ENCODE measurements around the gene POLA1.

The POLA1 gene

DNA sequence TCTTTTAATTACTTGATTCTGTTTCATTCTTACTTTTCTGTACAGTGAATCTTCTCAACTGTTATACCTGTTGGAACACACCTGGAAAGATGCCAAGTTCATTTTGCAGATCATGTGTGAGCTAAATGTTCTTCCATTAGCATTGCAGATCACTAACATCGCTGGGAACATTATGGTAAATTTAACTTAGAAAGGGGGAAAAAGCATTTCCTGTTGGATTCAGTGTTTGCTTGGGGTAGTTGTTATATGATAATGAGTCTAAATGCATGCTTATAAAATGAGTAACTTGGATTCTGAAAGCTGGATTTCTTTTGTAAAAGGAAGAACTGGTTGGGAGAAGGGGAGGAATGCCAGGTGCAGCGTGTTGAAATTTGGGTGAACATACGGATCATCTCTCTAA, 47.6 kb downstream of the POLA1 start:
- no peaks in the 10 kb centered on the region for H3K4me1 Mint-ChIP-seq
- no peak for ATAC-seq
- no peaks in the 10 kb centered on the region for H3K27me3 Mint-ChIP-seq
- no peak overlapping the region for H3K27ac Mint-ChIP-seq
- no peaks in the 10 kb centered on the region for H3K9me3 Mint-ChIP-seq
- H3K4me3 Mint-ChIP-seq, result no peak overlapping the region
- DNase-seq, result no peak
- H3K36me3 Mint-ChIP-seq (ENCODE audit: low read depth), result peaks cover 21% of the 10 kb centered on the region

DNA sequence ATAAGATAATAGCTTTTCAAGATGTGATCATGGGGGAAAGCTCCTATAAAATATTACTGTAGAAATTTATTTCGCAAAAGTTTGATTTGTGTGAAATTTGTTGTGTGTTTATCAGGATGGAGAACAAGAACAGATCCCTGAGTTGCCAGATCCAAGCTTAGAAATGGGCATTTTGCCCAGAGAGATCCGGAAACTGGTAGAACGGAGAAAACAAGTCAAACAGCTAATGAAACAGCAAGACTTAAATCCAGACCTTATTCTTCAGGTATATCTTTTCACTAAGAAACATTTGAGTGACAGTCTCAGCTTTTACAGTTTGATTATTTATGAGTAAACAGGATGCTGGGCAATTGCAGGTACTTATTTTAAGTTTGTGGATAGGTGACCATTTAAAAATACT, 54.5 kb downstream of the POLA1 start:
- ATAC-seq (no peak), DNase-seq (no peak)
- Mint-ChIP-seq H3K4me1 (no peaks in the 10 kb centered on the region), H3K36me3 (ENCODE audit: low read depth) (peaks cover 19% of the 10 kb centered on the region), H3K27me3 (no peaks in the 10 kb centered on the region), H3K4me3 (no peak overlapping the region), H3K27ac (no peak overlapping the region), H3K9me3 (no peaks in the 10 kb centered on the region)

DNA sequence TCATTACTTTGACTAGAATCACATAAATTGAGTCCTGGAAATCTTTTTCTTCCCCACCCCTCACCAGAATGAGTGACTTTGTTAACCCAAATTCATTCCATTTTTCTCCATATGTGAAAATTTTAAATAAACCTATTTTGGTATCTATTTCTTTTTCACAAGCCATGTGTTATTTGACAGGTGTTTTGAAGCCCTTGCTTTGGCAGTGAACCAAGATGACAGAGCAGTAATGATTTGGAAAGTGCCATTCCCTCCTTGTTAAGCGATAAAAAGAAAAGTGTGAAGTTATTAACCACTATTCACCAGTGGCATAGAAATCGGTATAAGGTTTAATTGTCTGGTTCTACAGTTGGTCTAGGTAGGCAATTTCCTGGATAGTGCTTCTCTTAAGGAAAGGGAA, 66.1 kb downstream of the POLA1 start:
- no peaks in the 10 kb centered on the region for H3K27me3 Mint-ChIP-seq
- H3K4me1 Mint-ChIP-seq, result no peaks in the 10 kb centered on the region
- ATAC-seq (no peak), DNase-seq (no peak)
- no peak overlapping the region for H3K4me3 Mint-ChIP-seq
- no peaks in the 10 kb centered on the region for H3K9me3 Mint-ChIP-seq
- peaks cover 52% of the 10 kb centered on the region for H3K36me3 Mint-ChIP-seq (ENCODE audit: low read depth)
- H3K27ac Mint-ChIP-seq, result no peak overlapping the region

DNA sequence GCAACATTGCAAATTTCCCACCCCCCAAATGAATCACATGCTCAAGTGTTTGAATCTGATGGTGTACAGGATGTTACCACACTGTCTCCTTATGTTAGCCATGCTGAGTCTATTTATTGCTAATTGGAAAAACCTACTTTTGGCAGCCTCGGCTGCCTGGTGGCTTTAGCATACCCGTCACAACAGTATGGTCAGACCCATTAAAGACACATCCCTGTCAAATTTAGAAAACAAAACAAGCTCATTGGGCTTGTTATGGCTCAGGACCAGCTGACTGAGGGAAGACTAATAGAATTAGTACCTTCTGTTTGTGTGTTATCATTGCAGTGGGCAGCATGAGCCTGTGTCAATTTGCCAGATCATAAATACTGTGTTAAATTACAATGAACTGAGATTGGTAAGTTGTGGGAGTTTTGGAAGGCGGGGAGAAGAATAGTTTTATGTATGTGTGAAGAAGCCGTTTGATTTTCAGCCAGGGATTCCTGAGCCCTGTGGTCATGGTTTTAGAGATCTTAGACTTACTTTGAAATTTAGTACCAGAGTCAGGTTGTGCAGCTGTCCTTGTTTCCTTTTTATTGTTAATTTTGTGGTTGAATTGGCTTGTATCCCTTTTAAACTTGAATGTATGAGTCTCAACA, 66.8 kb downstream of the POLA1 start:
- Mint-ChIP-seq H3K9me3 (no peaks in the 10 kb centered on the region), H3K4me1 (no peaks in the 10 kb centered on the region), H3K36me3 (ENCODE audit: low read depth) (peaks cover 51% of the 10 kb centered on the region), H3K27me3 (no peaks in the 10 kb centered on the region), H3K4me3 (no peak overlapping the region), H3K27ac (no peak overlapping the region)
- DNase-seq (no peak), ATAC-seq (no peak)

DNA sequence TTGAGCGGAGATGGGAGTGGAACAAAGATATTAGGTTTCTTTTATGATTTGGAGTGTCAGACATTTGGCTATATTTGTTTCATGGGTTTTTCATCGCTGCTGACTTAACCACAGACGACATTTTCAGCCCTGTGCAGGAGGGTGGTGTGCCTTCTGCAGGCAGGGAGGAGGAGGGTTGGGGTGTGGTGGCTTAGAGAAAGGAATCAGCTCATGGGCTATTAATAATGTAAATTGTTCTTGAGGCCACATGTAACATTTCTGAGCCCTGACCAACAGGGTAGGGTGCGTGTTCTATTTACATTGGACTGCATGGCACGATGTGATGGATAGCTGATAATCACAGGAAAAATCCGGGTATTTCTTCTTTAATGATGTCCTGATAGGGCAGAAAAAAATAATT, 67.6 kb downstream of the POLA1 start:
- ATAC-seq (no peak), DNase-seq (no peak)
- Mint-ChIP-seq H3K4me1 (no peaks in the 10 kb centered on the region), H3K36me3 (ENCODE audit: low read depth) (peaks cover 56% of the 10 kb centered on the region), H3K27me3 (no peaks in the 10 kb centered on the region), H3K27ac (no peak overlapping the region), H3K4me3 (no peak overlapping the region), H3K9me3 (no peaks in the 10 kb centered on the region)

DNA sequence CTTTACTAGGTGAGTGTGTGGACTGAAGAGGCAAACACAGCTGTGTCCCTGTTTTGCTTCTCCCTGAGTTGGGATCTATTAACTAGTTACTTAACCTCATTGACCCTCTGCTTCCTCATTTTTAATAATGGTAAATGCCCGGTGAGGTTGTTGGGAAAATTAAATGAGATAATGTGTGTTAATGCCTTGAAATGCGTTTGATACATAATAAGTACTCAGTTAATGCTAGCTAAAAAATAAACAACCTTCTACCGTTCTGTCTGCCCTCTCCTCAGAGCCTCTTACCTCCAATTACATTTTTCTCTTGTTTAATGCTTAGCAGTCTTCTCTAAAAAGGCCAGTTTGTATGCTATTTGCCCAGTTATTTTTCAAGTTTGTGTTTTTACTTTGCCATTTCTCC, 70.3 kb downstream of the POLA1 start:
- Mint-ChIP-seq H3K4me3 (no peak overlapping the region), H3K9me3 (no peaks in the 10 kb centered on the region), H3K27ac (no peak overlapping the region), H3K36me3 (ENCODE audit: low read depth) (peaks cover 67% of the 10 kb centered on the region), H3K27me3 (no peaks in the 10 kb centered on the region), H3K4me1 (no peaks in the 10 kb centered on the region)
- DNase-seq, result no peak
- ATAC-seq, result no peak

DNA sequence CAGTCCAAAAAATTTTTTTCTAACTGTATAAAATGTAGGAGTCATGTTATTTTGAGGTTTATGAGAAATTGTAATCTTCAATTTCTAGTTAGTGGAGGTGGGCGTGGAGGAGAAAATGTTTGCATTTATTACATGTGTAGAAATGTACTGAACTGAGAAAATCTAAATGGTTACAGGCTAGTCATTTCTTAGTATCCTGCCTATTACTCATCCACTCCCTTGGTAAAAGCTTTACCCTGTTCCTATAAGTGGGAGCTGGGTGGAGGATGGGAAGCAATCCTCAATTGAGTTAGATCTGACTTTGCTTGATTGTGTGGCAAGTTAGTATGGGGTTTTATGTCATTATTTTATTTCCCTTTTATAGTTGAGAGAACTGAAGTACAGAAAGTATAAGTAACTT, 73.8 kb downstream of the POLA1 start:
- Mint-ChIP-seq H3K9me3 (no peaks in the 10 kb centered on the region), H3K4me1 (no peaks in the 10 kb centered on the region), H3K36me3 (ENCODE audit: low read depth) (peaks cover 56% of the 10 kb centered on the region), H3K4me3 (no peak overlapping the region), H3K27me3 (no peaks in the 10 kb centered on the region), H3K27ac (no peak overlapping the region)
- ATAC-seq (no peak), DNase-seq (no peak)

DNA sequence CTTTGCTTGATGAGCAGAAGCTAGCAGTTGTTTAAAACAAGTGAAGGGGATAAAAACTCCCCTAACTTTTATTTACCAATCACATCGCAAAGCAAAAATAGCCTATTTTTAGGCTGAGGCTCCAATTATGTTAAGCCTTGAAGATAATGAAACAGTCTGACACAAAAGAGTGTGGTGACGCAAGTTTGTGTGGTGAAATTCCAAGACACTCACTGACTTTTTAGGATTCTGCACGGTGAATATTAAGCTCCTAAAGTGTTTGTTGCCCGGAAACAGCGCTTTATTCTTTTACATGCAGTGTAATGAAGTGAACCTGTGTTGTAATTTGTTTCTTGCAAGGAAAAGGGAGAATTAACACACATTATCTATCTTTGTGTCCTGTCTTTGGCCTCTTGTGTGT, 74.8 kb downstream of the POLA1 start:
- no peak for ATAC-seq
- Mint-ChIP-seq H3K27ac (no peak overlapping the region), H3K4me1 (no peaks in the 10 kb centered on the region), H3K4me3 (no peak overlapping the region), H3K27me3 (no peaks in the 10 kb centered on the region), H3K9me3 (no peaks in the 10 kb centered on the region), H3K36me3 (ENCODE audit: low read depth) (peaks cover 49% of the 10 kb centered on the region)
- no peak for DNase-seq

DNA sequence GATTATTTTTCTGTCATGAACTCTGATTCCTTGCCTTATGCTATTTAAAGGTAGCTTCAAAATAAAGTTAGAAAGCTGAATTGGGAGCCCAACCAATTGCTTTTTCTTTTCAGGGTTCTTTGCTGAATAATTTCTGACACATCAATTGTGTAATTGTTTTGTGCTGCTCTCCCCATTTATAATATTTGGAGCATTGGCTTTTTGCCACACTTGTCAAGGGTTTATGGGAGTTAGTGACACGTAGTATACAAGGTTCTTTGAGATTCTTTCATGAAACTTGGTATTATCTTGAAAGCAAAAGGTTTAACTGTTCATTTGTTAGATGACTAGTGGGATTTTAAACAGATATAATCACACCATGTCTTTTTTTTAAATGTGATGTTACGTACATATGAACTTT, 80.9 kb downstream of the POLA1 start:
- H3K9me3 Mint-ChIP-seq, result no peaks in the 10 kb centered on the region
- H3K4me1 Mint-ChIP-seq, result peaks cover 2% of the 10 kb centered on the region
- no peak overlapping the region for H3K27ac Mint-ChIP-seq
- DNase-seq (no peak), ATAC-seq (no peak)
- no peak overlapping the region for H3K4me3 Mint-ChIP-seq
- H3K27me3 Mint-ChIP-seq, result no peaks in the 10 kb centered on the region
- H3K36me3 Mint-ChIP-seq (ENCODE audit: low read depth), result peaks cover 25% of the 10 kb centered on the region

DNA sequence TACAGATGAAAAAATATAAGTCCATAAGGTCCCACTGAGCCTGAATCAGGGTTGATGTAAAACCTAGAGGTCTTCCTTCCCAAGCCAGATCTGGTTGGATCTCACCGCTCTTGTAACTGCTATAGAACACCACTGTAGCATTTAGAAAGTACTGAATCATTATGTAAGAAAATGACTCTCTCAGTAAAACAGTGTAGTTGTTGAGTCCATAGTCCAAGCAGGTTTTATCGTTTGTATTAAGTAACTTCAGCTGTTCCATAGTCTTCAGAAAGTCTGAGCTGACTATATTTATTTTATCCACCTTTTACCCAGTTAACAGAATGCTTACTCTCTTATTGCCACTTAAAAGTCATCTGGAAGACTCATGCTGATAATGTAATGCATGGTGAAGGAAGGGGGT, 82.2 kb downstream of the POLA1 start:
- ATAC-seq (no peak), DNase-seq (no peak)
- H3K4me1 Mint-ChIP-seq, result peaks cover 2% of the 10 kb centered on the region
- no peak overlapping the region for H3K27ac Mint-ChIP-seq
- H3K27me3 Mint-ChIP-seq, result no peaks in the 10 kb centered on the region
- no peak overlapping the region for H3K4me3 Mint-ChIP-seq
- H3K9me3 Mint-ChIP-seq, result no peaks in the 10 kb centered on the region
- peaks cover 26% of the 10 kb centered on the region for H3K36me3 Mint-ChIP-seq (ENCODE audit: low read depth)

DNA sequence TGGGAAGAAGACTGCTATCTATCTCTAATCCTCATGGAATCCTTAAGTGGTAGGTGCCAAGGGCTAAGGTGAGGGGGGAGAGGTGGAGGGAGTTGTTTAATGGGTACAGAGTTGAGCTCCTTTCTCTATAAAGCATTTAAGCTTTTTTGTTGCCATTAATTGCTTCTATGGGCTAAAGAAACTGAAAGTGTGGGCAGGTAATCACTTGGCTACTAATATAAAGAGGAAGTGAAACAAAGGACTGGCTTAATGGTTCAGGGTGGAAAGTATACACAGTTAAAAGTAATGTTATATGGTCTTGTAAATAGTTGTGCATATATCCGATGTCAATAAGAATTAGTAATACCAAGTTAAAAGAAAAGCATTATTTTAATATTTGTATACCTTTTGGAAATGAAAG, 83.9 kb downstream of the POLA1 start:
- DNase-seq, result no peak
- ATAC-seq, result no peak
- H3K27ac Mint-ChIP-seq, result no peak overlapping the region
- no peaks in the 10 kb centered on the region for H3K9me3 Mint-ChIP-seq
- peaks cover 2% of the 10 kb centered on the region for H3K4me1 Mint-ChIP-seq
- H3K27me3 Mint-ChIP-seq, result no peaks in the 10 kb centered on the region
- no peak overlapping the region for H3K4me3 Mint-ChIP-seq
- H3K36me3 Mint-ChIP-seq (ENCODE audit: low read depth), result peaks cover 22% of the 10 kb centered on the region

DNA sequence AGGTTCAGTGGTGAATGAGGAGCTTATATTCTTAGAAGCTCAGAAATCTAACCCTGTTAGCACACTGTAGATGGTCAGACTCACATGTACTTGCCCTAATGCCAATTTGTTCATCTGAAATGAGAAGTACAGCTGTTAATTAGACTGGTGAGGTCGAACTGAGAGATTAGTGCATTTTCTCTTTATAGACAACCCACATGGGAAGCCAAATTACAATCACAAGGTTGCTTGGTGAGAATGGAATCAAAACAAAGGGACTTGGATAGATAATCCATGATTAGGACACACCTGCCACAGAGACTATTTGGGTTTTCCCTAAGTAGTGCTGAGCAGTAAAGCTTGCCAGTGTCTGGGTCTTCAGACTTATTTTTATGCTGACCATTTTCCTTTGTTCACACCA, 88.3 kb downstream of the POLA1 start:
- ATAC-seq, result no peak
- Mint-ChIP-seq H3K27ac (no peak overlapping the region), H3K4me1 (peaks cover 2% of the 10 kb centered on the region), H3K36me3 (ENCODE audit: low read depth) (peaks cover 29% of the 10 kb centered on the region), H3K9me3 (no peaks in the 10 kb centered on the region), H3K4me3 (no peak overlapping the region), H3K27me3 (no peaks in the 10 kb centered on the region)
- no peak for DNase-seq

DNA sequence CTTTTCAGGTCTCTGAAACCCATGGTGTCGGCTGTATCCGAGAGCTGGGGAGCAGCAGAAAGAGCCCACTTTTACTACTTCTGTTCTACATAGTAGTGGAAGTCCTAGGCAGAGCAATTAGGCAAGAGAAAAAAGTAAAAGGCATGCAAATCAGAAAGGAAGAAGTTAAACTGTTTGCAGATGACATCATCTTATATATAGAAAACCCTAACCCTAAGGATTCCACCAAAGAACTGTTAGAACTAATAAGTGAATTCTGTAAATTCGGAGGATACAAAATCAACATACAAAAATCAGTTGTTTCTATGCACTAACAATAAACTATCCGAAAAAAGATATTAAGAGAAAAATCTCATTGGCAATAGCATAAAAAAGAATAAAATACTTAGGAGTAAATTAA, 95.3 kb downstream of the POLA1 start:
- no peak overlapping the region for H3K27ac Mint-ChIP-seq

DNA sequence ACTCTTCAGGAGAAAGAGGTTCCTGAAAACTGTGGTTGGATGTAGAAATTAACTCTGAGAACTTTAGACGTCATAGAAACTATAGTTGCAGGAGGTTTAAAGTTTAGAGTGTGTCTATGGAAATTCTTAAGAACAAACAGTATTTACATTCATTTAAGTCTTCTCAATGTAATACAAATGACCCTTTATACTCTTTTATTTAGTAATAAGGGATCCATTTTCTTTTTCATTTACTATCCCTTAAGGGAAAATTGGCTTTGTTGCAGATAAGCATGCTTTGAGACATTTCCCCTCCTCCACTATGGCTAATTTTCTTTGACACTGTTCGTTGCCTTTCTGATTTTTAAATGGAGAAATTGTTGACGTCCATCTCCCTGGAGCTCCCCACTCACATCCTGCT, 96.4 kb downstream of the POLA1 start:
- ATAC-seq (no peak), DNase-seq (no peak)
- H3K4me3 Mint-ChIP-seq, result no peak overlapping the region
- H3K27ac Mint-ChIP-seq, result no peak overlapping the region
- H3K4me1 Mint-ChIP-seq, result no peaks in the 10 kb centered on the region
- no peaks in the 10 kb centered on the region for H3K27me3 Mint-ChIP-seq
- H3K36me3 Mint-ChIP-seq (ENCODE audit: low read depth), result peaks cover 21% of the 10 kb centered on the region
- H3K9me3 Mint-ChIP-seq, result no peaks in the 10 kb centered on the region

More for the DNA sequence above, 95.3 kb downstream of the POLA1 start:
- no peak for ATAC-seq
- H3K36me3 Mint-ChIP-seq (ENCODE audit: low read depth), result peaks cover 24% of the 10 kb centered on the region
- no peaks in the 10 kb centered on the region for H3K9me3 Mint-ChIP-seq
- no peak for DNase-seq
- no peak overlapping the region for H3K4me3 Mint-ChIP-seq
- H3K27me3 Mint-ChIP-seq, result no peaks in the 10 kb centered on the region
- H3K4me1 Mint-ChIP-seq, result no peaks in the 10 kb centered on the region

DNA sequence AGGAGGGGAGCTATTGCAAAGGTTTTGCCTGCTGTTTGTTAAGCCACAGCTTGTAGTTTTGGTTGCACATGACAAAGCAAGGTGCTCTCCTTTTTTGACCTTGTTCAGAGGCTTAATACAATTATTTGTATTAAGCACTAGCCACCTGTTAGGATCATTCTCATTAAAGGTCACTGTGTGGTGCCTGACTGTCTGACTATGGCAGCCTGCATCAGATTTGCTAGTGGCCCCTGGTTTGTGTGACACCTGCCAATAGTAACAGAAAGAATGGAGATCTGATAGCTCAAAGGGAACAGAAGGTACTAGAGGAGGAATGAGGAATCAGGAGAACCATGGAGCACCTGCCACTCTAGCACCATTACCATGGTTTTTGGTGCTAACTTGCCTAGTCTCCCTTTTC, 102.5 kb downstream of the POLA1 start:
- H3K9me3 Mint-ChIP-seq, result no peaks in the 10 kb centered on the region
- DNase-seq (no peak), ATAC-seq (no peak)
- H3K4me1 Mint-ChIP-seq, result no peaks in the 10 kb centered on the region
- no peak overlapping the region for H3K27ac Mint-ChIP-seq
- no peaks in the 10 kb centered on the region for H3K27me3 Mint-ChIP-seq
- peaks cover 20% of the 10 kb centered on the region for H3K36me3 Mint-ChIP-seq (ENCODE audit: low read depth)
- H3K4me3 Mint-ChIP-seq, result no peak overlapping the region

DNA sequence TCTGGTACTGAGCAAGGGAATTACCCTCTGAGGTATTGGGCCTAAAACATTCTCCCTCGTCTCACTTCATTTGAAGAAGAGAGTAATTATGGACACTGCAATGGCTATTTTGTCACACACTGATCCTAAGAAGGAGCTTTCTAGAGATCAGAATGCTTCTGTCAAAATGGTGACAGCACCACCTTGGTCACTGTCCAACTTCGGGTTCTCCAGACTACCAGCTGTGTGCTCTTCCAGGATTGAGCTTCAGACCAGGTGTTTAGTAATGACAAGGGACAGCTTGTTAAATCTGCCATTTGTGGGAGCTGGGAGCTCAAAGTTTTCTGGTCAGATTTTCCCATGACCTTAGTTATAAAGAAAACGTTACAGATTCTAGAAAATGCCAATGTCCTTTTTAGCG, 105.4 kb downstream of the POLA1 start:
- ATAC-seq, result no peak
- no peaks in the 10 kb centered on the region for H3K9me3 Mint-ChIP-seq
- H3K27ac Mint-ChIP-seq, result no peak overlapping the region
- H3K4me3 Mint-ChIP-seq, result no peak overlapping the region
- no peaks in the 10 kb centered on the region for H3K27me3 Mint-ChIP-seq
- DNase-seq, result no peak
- no peaks in the 10 kb centered on the region for H3K4me1 Mint-ChIP-seq
- H3K36me3 Mint-ChIP-seq (ENCODE audit: low read depth), result peaks cover 22% of the 10 kb centered on the region
